Activated effector memory CD4-positive, alpha-beta T cell treated with Interleukin-2 at 50 U/mL for 16 hours (primary cell): ENCODE measurements around the gene LIN7B.
"Not testable (repeated sequence)": the region's sequence is repeated elsewhere in the genome, so short reads cannot be mapped to it uniquely, and the experiment has no call there.

ENCODE experiments used
- DNase-seq: peaks from one replicate; pipeline ENCODE4 v3.0.0-alpha.2; 2020

LIN7B gene

DNA sequence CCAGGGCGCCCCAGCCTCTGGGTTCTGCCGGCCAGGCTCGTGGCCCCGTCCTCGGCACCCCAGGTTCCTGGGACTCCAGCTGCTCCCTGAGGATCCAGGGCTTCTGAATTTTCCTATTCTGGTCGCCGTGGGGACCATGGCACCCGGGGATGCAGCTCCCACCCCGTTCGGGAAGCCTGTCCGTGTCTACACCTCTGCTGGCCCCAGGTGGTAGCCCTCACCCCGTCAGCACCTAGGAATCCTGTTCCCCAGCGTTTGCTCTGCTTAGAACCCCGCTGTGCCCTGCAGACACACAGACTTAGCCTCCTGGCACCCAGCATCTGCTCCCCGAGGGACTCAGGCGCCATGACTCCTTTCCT lies 6.1 kb downstream of the LIN7B start:
- no peak for DNase-seq

DNA sequence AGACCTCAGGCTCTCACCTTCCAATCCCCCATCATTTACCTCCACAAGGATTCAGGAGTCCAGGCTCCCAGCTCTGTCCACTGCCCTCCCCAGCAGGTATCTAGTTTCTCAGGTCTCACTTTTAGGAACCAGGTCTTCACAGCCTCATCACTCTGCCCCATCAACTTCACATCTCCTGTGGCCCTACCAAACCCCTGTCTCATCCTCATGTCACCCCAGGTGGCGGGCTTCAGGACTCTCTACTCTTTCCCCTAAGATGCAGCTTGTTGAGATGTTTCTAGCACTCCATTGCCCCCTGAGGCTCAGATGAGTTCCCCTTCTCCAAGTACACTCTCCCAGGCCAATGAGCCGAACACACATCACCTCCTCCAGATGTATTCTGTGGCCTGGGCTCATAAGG lies 6.7 kb downstream of the LIN7B start:
- no peak for DNase-seq

DNA sequence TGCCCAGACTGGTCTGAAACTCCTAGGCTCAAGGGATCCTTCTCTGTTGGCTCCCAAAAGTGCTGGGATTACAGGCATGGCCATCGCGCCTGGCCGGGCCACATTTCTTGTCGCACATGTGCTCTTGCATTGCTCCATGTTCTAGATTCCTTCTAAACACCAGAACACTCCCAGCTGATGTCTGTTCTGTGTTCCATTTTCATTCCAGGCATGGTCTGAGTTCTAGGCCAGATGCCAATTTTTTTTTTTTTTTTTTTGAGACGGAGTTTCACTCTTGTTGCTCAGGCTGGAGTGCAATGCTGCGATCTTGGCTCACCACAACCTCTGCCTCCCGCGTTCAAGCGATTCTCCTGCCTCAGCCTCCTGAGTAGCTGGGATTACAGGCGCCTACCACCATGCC lies 7.7 kb downstream of the LIN7B start:
- DNase-seq, result not testable (repeated sequence)

DNA sequence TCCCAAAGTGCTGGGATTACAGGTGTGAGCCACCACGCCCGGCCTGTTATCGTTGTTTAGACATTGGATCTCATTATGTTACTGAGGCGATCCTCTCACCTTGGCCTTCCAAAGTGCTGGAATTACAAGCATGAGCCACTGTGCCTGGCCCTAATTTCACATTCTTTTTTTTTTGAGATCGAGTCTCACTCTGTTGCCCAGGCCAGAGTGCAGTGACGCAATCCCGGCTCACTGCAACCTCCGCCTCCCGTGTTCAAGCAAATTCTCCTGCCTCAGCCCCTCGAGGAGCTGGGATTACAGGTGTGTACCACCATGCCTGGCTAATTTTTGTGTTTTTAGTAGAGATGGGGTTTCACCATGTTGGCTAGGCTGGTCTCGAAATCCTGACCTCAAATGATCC lies 9.1 kb downstream of the LIN7B start:
- DNase-seq, result not testable (repeated sequence)

DNA sequence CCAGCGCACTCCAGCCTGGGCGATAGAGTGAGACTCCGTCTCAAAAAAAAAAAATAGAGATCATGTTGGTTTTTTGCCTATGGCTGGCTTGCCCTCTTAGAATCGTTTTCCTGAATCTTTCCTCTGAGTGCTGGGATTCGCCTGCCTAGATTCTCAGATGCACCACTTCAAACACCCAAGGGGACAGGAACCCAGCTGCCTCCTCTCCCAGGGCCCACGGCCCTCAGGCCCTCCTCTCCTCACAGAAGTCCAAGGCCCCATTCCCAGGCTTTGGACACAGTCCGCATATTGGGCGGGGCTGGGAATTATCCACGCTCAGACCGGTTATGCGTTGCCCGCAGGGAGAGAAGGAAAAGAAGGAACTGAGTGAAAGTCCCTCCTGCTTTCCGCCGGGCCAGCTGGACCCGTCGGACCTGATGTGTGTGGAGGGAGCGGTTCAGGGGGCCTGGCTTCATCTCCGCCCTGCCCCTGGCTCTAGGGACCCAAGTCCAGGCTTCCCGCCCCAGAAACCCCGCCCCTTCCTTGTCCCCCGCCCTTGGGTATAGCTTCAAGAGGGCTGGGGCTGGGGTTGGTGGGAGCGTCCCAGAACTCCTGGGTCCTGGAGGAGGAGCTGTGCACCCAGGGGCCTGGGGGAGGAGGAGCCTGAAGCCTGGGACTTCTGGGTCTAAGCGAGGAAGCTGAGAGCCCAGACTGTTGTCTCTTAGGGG lies 11.0 kb downstream of the LIN7B start:
- no peak for DNase-seq

GRCh38 chr19:49126575-49126974 lies 12.4 kb downstream of the LIN7B start:
- DNase-seq, result no peak

DNA sequence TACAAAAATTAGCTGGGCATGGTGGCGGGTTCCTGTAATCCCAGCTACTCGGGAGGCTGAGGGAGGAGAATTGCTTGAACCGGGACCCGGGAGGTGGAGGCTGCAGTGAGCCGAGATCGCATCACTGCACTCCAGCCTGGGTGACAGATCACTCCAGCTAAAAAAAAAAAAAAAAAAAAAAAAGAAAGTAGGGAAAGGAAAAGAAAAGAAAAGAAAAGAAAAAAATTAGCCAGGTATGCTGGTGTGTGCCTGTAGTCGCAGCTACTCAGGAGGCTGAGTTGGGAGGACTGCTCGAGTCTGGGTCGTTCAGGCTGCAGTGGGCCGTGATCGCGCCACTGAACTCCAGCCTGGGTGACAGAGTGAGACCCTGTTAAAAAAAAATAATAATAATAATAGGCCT lies 13.1 kb downstream of the LIN7B start:
- DNase-seq, result not testable (repeated sequence)

DNA sequence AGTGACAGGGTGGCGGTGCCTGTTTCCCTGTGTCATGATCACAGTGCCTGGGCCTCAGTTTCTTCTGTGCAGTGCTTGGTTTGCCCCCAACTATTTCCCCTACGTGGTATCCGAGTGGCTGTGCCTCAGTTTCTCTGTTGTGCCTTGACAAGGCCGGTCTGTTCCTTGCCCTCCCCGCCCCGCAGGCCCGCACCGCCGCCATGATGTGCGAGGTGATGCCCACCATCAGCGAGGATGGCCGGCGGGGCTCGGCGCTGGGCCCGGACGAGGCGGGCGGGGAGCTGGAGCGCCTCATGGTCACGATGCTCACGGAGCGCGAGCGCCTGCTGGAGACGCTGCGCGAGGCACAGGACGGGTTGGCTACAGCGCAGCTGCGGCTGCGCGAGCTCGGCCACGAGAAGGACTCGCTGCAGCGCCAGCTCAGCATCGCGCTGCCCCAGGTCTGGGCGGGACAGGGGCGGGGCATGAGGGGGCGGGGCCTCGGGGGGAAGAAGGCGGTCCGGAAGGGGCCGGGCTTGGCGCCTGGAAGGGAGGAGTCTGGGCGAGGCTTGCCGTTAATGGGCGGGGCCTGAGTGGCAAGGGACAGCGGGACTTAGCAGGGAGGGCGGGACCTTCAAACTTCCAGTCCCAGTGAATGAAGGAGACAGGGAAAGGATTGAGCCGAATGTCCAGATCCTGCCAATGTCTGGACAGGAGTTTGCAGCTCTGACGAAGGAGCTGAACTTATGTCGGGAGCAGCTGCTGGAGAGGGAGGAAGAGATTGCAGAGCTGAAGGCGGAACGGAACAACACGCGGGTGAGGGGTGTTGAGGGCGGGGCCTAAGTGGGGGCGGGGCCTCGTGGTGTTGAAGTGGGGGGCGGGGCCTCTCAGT lies 13.7 kb downstream of the LIN7B start:
- DNase-seq, result peak; percentile 91

DNA sequence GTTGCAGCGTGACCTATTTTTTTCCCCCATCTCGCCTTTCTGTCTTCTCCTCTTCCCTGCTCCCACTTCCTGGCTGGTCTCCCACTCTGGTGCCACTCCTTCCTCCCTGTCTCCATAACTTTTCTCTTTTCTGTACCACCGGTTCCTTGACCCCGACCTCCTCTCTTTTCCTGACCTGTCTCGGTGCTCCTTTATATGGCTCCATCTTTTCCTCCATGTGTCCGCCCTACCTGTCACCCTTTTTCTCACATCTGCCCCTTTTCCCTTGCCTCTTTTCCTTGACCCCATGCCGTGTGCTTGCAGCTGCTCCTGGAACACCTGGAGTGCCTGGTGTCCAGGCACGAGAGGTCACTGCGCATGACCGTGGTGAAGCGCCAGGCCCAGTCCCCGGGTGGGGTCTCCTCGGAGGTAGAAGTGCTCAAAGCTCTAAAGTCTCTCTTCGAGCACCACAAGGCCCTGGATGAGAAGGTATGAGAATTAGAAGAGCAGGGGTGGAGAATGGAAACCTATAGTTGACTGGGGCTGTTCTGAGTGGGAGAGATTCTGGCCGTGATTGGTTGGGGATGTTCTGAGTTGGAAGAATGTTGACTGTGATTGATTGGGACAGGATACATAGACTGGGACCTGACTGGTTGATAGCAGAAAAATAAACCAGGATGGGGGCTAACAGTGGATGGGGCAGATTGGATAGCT lies 14.5 kb downstream of the LIN7B start:
- DNase-seq, result no peak

DNA sequence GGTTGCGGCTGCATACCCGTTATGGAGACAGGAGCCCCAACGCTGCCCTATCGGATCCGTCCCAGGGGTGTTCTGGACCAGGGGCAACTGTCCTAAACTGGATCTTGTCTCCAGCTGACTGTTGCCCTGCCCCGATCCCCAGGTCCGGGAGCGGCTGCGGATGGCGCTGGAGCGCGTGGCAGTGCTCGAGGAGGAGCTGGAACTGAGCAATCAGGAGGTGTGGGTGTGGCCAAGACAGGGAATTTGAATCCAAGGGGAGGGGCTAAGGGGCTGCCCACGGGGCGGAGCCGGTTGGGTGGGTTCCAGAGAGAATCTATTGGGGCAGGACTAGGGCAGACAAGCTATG lies 15.0 kb downstream of the LIN7B start:
- no peak for DNase-seq

- no peak for DNase-seq
Observed at GRCh38 chr19:49130325-49130724, 16.2 kb downstream of the LIN7B start.

DNA sequence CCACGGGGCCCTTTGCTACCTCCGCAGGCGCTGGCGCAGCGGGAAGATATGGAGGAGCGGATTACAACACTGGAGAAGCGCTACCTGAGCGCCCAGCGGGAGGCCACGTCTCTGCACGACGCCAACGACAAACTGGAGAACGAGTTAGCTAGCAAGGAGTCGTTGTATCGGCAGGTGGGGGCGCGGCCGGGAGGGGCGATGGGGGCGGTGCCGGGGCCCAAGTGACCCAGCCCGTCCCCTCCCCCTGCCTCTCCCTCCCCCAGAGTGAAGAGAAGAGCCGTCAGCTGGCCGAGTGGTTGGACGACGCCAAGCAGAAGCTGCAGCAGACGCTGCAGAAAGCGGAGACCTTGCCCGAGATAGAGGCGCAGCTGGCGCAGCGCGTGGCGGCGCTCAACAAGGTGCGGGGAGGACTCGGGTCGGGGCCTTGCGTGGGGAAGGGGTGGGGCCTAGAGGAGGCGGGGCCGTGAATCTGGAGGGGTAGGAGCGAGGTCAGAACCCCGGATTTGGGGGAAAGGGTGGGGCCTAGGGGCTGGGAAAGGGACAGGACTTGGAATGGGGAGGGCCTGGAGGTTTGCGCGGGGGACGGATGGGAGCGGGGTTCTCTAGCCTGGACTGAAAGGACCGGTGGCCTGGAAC lies 18.9 kb downstream of the LIN7B start:
- DNase-seq, result no peak

- DNase-seq, result no peak
Observed at GRCh38 chr19:49133621-49134454, 19.7 kb downstream of the LIN7B start.

DNA sequence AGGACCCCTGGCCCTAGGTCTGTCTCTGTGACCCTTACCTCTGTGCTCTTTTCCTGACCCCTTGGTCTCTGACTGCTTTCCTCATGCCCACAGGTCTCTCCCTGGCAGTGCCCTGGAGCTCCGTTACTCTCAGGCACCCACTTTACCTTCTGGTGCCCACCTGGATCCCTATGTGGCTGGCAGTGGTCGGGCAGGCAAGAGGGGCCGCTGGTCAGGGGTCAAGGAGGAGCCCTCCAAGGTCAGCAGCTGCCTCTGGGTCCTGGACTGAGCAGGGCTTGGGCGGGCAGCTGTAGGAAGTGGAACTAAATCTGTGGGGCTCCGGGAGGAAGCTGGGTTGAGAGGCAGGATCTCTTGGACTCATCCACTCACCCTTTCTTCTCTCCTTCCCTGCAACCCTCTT lies 21.5 kb downstream of the LIN7B start:
- DNase-seq, result no peak

- DNase-seq, result no peak
Observed at GRCh38 chr19:49136771-49137171, 22.6 kb downstream of the LIN7B start.

GRCh38 chr19:49140951-49141350 lies 26.8 kb downstream of the LIN7B start:
- DNase-seq, result no peak

GRCh38 chr19:49141352-49141751 lies 27.2 kb downstream of the LIN7B start:
- DNase-seq, result no peak

DNA sequence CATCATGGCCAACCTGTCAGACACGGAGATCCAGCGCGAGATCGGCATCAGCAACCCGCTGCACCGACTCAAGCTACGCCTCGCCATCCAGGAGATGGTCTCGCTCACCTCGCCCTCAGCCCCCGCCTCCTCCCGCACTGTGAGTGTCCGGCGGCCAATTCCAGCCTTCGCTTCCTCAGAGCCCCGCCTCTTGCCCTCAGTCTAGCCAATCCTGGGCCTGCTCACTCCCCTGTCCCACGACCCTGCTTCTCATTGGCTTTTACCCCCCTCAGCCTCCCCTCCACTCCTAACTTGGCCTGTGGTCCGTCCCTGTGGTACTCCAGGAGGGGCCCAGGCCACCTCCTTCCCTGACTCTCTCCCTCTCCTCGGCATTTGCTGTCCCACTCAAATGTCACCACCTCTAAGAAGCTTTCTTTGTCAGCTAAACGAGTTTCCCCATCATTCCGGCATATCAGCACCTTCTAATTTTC lies 28.7 kb downstream of the LIN7B start:
- no peak for DNase-seq

- DNase-seq, result peak; percentile 66
Observed at GRCh38 chr19:49145573-49146407, 31.6 kb downstream of the LIN7B start.

- not testable (repeated sequence) for DNase-seq
Observed at GRCh38 chr19:49146408-49146770, 32.2 kb downstream of the LIN7B start.

- no peak for DNase-seq
Observed at GRCh38 chr19:49148044-49148682, 34.0 kb downstream of the LIN7B start.
